Skin epidermis (tissue), 12 donors: ENCODE data around the gene IFNL3.
"Not testable (repeated sequence)": the region's sequence is repeated elsewhere in the genome, so short reads cannot be mapped to it uniquely, and the experiment has no call there.

ENCODE experiments used
- H3K27ac ChIP-seq, 21 experiments: fragments of 200-600 bp; sonication (generic) in 11 of 21; one replicate each; pipeline ENCODE4 v1.5.0; 2020; ENCODE audit warnings: mild to moderate bottlenecking in 3 of 21, inconsistent platforms in 2 of 21, moderate library complexity in 2 of 21
- H3K4me3 ChIP-seq, 7 experiments: fragments of 200-600 bp; sonication (generic) in 2 of 7; one replicate each; pipeline ENCODE4 v1.5.0; 2020; ENCODE audit warnings: inconsistent platforms in 2 of 7, mild to moderate bottlenecking in 2 of 7, moderate library complexity in 1 of 7

IFNL3 gene

DNA sequence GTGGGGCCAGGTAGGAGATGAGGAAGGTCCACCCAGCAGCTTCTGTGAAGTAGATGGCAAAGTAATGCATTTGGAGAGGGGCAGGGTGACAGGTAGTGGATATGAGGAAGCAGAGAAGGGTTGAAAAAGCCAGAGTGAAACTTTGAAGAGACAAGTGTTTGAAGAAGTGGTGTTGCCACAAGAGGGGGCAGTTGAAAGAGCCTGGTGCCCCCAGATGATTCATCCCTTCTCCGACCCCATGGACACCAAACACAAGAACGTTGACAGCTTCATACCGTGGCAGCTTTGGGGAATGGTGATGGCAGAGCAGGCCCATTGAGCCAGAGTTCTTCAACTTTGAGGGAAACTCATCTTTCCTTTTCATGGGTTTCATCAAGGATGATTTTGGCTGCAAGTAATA lies 19.9 kb downstream of the IFNL3 start:
- Histone ChIP-seq H3K27ac (no peak overlapping the region), H3K4me3 (no peak overlapping the region)

DNA sequence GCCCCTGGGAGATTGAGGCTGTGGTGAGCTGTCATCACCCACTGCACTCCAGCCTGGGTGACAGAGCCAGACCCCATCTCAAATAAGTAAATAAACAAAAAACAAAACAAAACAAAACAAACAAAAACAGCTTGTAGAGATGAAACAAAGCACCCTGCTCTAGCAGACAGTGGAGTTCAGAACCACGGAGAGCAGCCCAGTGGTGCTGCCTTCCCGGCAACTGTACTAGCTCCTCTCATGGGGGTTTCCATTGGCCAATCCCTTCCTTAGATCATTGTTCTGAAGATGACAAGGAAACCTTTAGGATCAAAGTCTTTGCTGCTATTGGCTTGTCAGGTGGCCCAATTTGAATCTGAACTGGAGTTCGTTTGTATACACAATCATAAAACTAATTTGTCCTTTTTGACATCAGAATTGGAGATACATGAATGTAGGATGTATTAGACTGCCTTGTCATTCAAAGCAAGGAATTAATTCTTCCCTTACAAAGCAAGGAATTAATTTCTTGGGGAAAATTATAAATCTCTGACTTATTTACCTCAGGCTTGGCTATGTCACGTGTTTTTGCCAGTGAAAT lies 21.0 kb downstream of the IFNL3 start:
- H3K4me3 ChIP-seq = no peak overlapping the region
- H3K27ac ChIP-seq = no peak overlapping the region

DNA sequence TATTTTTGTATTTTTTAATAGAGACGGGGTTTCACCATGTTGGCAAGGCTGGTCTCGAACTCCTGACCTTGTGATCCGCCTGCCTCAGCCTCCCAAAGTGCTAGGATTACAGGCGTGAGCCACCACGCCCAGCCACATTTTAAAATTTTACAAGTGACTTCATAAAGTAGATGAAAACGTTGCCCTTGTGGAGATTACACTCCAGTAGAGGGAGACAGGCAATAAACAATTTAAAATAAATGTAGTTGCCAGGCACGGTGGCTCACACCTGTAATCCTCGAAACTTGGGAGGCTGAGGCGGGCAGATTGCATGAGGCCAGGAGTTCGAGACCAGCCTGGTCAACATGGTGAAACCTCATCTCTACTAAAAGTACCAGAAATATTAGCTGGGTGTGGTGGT lies 25.7 kb downstream of the IFNL3 start:
- not testable (repeated sequence) for H3K4me3 ChIP-seq, H3K27ac ChIP-seq

DNA sequence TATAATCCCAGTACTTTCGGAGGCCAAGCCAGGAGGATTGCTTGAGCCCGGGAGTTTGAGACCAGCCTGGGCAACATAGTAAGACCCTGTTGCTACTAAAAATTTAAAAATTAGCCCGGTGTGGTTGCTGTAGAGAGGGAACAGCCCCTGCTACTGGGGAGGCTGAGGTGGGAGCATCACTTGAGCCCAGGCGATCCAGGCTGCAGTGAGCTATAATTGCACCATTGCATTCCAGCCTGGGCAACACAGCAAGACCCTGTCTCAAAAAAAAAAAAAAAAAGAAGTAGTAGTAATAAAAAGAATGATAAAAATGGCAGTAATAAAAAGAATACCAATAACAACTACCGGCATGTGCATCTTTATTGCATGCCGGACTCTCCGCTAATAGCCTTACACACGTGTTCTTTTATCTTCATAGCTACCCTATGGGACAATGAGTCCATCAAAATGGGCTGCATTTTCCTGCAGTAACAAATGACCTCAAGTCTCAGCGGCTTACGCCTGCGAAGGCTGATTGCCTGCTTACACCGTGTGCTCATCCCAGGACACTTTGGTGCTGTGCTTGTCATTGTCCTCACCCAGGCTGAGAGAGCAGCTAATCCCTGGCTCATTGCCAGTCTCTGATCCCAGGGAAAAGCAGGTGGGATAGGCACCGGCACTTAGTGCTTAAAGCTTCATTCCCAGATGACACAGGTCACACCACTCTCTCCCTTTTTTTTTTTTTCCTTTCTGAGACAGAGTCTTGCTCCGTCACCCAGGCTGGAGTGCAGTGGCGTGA lies 26.4 kb downstream of the IFNL3 start:
- Histone ChIP-seq H3K27ac (no peak overlapping the region), H3K4me3 (no peak overlapping the region)

DNA sequence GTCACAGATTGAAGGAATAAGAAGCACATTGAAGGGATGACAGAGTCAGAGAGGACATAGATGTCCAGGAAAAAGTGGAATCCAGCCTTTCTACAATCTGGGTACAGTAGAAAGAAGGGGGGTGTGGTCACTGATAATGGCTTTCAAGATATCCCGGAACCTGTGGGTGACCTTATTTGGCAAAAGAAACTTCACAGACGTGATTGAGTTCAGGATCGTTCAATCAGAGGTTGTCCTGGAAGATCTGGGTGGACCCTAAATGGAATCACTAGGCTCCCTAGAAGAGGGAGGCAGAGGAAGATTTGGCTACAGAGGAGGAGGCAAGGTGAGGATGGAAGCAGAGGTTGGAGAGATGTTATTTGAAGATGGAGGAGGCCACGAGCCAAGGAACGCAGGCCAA lies 27.7 kb downstream of the IFNL3 start:
- no peak overlapping the region for H3K27ac ChIP-seq
- H3K4me3 ChIP-seq = no peak overlapping the region

DNA sequence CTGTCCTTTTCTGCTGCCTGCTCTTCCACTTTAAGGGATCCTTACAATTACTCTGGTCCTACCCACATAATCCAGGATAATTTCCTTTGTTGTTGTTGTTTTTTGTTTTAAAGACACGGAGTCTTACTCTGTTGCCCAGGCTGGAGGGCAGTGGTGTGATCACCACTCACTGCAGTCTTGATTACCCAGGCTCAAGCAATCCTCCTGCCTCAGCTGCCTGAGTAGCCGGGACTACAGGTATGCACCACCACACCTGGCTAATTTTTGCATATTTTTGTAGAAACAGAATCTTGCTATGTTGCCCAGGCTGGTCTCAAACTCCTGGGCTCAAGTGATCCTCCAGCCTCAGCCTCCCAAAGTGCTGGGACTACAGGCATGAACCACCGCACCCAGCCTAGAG lies 29.5 kb downstream of the IFNL3 start:
- H3K27ac ChIP-seq = not testable (repeated sequence)

DNA sequence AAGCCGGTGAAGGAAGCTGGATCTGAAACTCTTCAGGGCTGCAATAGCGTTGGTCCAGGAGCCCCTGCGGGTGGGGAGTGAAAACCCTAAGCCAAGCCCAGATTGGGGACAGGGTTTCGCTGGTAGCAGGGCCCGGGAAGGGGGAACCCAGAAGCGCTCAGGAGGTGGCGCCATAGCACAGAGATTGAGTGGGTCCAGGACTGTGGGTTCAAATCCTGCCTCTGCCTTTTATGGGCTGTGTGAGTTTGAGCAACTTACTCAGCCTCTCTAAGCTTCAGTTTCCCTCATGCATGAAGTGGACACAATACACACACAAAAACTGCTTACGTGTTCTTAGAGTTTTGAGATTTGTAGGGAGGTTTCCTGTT lies 32.4 kb downstream of the IFNL3 start:
- H3K27ac ChIP-seq = no peak overlapping the region
- no peak overlapping the region for H3K4me3 ChIP-seq

More for the DNA sequence above, 29.5 kb downstream of the IFNL3 start:
- not testable (repeated sequence) for H3K4me3 ChIP-seq

DNA sequence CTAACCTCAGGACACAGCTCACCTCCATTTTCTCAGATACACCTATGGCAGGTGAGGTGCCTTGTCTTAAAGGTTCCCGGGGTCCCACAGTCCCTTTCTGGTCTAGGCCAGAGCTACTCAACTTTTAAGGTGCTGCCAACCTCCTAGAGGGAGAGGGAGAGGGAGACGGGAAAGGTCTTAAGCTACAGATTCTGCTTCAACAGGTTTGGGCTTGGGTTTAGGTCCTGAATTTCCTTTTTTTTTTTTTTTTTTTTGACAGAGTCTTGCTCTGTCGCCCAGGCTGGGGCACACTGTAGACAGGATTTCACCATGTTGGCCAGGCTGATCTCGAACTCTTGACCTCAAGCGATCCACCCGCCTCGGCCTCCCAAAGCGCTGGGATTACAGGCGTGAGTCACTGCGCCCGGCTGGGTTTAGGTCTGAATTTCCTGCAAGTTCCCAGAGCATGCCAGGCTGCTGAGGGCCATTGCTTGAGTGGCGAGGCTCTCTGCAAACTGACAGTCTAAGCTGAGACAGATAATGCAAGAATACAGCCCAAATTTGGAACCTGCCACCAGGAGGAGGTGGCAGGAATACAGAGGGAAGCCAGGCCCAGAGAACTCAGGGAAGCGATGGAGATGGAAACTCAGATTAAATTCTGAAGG lies 33.0 kb downstream of the IFNL3 start:
- no peak overlapping the region for H3K27ac ChIP-seq
- H3K4me3 ChIP-seq = no peak overlapping the region

DNA sequence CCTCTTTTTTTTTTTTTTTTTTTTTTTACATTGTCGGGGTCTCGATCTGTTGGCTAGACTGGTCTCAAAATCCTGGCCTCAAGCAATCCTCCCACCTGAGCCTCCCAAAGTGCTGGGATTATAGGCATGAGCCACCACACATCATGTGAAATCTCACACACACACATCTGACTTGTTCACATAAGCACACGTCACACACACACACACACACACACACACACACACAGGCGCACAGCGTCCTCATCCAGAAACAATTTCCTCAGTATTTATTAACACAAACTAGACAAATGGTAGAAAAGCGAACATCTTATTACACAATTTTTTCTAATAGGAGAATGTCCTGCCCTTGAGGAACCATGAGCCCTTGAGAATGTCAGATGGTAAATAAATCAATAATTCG lies 35.6 kb downstream of the IFNL3 start:
- Histone ChIP-seq H3K27ac (no peak overlapping the region), H3K4me3 (no peak overlapping the region)

DNA sequence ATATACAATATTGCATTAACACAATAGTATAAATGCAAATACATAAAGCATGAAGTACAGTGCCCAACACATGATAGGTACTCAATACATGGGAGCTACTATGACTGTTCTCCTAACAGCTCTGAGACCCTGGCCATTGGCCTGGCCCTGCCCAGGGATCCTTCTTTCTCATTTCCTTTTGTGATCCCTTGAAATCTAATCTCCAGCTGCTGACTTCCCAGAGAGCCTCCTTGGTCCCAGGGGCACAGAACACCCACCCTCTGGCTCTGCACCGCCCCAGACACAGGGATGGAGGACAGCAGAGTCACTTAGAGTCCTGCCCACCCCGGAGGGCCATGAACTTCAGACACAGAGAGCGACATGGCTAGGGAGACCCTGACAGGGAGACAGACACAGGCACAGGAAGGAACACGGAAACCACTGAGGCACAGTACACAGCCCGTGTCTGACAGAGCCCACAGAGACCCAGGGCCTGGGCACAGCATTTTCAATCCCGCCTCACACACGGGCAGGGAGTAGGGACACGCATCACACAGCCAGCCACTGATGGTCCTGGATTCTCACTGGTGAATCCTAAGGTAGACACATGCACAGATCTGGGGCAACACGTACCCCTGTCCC lies 36.5 kb downstream of the IFNL3 start:
- no peak overlapping the region for H3K27ac ChIP-seq
- H3K4me3 ChIP-seq = no peak overlapping the region

DNA sequence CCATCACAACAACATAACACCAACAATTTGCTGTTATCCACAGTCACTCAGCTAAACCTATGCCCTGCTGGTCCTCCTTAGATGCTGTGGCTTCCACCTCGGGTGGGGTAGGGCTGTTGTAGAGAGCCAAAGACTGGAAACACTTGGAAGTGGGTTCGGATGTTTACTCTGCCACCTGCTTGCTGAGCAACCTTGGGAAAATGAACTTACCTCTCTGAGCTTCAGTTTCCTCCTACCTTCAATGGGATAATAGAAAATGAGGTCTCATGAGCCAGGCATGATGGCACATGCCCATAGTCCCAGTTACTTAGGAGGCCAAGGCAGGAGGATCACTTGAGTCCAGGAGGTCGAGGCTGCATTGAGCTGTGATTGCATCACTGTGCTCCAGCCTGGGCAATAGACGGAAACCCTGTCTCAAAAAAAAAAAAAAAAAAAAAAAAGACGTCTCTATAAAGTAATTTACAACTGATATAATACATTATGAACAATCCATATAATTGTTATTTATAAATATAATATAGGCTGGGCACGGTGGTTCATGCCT lies 37.4 kb downstream of the IFNL3 start:
- no peak overlapping the region for H3K27ac ChIP-seq
- H3K4me3 ChIP-seq = no peak overlapping the region

DNA sequence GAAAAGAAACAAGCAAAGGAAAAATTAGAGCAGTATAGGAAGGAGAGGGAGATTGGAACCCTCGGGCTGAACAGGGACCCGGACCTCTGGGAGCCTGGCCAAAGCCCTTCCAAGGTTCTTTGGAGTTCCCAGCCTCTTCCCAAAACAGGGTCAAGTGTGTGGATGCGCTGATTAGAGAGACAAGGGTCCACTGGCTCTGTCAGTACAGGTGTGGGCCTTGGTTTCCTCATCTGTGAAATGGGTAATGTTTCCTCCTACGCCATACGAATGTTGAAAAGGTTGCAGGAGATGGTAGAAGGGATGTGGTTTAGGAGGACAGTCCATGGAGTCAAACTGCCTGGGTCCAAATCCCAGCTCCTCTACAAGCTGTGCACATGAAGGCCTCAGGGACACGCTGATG lies 38.7 kb downstream of the IFNL3 start:
- H3K4me3 ChIP-seq = no peak overlapping the region
- H3K27ac ChIP-seq = no peak overlapping the region

DNA sequence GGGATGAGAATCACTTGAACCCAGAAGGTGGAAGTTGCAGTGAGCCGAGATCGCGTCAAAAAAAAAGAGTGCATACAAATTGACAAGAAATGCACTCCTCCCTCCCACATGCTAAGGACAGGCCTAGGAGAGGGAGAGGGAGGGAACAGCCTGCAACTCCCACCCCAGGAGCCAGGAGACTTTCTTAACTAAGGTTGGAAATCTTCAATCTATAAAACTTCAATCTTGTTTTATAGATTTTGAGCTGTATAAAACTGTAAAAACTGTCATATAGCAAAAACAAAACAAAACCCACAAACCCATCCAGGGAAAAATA lies 39.4 kb downstream of the IFNL3 start:
- Histone ChIP-seq H3K4me3 (no peak overlapping the region), H3K27ac (no peak overlapping the region)

DNA sequence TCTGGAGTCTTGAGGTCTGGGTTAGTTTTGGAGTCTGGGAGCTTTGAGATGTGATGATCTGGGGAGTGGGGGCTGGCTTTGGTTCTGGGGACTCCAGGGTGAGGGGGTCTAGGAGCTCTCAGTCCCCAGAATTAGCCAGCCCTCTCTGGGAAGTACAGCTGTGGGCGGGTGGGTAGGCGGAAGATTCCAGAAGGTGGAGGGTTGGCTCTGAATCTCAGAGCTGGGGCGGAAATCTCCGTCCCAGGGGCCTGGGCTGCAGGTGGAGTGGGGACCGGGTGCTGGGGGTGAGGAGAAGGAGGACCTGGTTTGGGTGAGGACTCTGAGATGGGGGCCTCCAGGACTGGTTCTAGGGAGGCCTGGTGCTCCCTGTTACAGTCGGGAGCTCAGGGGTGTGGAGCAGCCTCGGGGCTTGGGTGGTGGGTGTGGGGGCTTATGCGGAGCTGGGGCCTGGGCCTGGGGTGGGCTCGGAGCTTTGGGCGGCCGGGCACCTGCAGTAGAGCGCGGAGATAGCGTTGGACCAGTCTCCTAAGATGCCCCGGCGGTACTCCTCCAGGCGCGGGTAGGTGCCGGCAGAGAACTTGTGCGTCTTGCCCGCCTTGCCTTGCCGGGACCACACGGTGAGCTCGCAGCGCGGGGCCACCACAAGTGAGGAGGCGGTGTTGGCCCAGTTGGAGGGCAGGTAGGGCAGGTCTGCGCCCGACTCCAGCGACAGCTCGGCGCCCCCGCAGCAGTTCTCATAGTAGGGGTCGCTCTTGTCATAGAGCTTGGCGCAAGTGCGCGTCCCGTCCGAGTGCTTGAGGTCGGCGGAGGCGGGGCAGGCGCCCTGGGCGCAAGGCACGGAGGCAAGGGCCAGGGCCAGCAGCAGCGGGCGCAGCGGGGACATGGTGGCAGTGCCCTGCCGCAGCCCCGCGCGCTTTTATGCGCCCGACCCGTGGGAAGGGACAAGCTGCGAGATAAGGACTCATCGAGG lies 41.1 kb downstream of the IFNL3 start, which contains the start of gene SYCN:
Gene SYCN (minus strand): TSS at position 892 of the 970 bp plus-strand sequence. CDS start 9 bp downstream, at position 883.
- no peak within 1 kb of the TSS for H3K27ac ChIP-seq
- H3K4me3 ChIP-seq = no peak within 1 kb of the TSS

DNA sequence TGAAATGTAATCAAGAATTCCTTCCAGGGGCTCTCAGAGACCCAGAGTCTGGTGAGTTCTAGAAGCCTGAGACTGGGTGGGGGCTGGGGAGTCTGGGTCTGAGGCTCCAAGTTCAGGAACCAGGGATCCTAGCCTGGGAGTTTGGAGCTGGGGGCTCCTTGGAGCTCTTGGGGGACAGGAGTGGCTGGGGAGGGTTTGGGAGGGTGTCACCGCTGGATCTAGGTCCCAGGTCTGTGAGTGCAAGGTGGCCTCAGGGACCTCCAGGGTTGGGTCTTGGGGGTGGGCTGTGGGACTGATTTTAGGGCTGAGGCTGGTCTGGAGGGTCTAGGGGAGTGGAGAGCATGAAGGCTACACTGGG lies 41.8 kb downstream of the IFNL3 start:
- no peak overlapping the region for H3K27ac ChIP-seq
- no peak overlapping the region for H3K4me3 ChIP-seq

DNA sequence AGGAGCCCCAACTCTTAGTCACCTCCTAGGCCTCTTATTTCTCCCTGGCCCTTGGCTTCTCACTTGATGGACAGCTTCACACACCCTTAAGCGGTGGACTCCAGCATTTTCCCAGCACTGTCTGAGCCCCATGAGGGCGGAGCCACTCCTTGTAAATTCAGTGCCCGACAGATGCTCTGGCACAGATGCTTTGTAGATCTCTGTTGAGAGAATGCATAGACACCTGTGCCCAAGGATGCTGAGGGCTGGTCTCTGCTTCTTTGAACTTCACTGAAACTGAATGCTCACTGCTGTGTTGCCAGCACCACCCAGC lies 44.0 kb downstream of the IFNL3 start:
- H3K27ac ChIP-seq = no peak overlapping the region
- H3K4me3 ChIP-seq = no peak overlapping the region

DNA sequence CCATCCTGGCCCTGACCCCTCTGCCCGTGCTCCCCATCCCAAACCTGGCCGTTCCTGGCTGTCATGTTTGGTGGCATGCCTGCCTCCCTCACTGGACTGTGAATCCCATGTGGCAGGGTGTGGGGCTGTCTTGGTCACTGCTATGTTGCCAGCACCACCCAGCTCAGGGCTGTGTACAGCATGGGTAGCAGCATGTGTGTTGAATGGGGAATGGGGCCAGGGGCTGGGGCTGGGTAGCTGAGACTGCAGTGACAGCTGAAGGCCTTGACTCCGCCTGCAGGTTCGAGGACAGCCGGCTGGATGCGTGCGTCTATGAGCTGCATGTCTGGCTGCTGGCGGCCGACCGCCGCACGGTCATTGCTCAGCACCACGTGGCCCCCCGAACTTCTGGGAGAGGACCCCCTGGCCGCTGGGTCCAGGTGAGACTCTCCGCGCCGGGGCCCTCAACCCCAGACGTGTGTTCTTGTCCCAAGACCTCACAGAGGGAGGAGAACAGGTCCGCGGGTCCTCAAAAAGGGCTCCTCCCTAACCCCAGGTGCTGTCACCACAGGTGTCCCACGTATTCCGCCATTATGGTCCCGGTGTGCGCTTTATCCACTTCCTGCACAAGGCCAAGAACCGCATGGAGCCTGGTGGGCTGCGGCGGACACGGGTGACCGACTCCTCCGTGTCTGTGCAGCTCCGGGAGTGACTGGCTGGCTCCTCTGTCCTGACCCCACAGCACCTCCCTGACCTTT lies 44.6 kb downstream of the IFNL3 start:
- no peak overlapping the region for H3K4me3 ChIP-seq
- no peak overlapping the region for H3K27ac ChIP-seq

DNA sequence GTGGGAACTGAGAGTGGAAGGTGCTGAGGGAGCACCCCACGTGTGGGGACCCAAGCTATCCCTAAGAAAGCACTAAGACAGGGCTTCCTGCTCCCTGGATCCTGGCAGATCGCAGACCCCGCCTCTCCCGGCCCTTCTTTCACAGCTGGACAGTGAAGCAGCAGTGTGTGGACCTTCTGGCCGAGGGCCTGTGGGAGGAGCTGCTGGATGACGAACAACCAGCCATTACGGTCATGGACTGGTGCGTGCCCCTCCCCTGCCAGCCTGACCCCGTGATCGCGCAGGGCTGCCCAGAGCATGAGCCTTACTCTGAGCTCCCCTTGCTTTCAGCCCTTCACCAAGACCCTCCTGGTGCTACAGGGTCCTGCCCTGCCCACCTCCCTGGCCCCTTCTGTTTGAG lies 45.8 kb downstream of the IFNL3 start:
- H3K4me3 ChIP-seq = no peak overlapping the region
- H3K27ac ChIP-seq = no peak overlapping the region

DNA sequence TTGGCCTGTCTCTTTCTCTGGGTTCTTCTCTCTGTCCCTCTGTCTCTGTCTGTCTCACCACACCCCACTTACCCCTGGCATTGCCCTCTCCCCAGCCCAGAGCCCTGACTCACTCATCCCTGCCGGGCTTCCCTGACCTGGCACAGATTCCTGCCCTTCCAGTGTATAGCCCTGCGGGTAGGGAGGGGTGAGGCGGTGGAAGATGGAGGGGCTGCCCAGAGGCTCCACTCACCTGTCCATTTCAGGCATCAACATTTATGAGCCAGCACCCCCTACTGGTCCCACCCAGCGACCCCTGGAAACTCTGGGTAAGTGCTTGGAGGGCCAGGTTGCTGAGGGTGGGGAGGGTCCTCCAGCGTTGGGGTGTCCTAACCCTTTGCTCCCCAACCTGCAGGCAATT lies 47.0 kb downstream of the IFNL3 start:
- peak overlapping the region in 5 of 21 experiments; percentile 5 to 63 (median 50) for H3K27ac ChIP-seq
- H3K4me3 ChIP-seq = peak overlapping the region in 5 of 7 experiments; percentile 12 to 32 (median 22)
